ENCODE data around the gene ZNF468.
A peak's percentile ranks its signal among the peaks of the same experiment; 100 is the strongest.
"Not testable (repeated sequence)": the region's sequence is repeated elsewhere in the genome, so short reads cannot be mapped to it uniquely, and the experiment has no call there.

Gene ZNF468

DNA sequence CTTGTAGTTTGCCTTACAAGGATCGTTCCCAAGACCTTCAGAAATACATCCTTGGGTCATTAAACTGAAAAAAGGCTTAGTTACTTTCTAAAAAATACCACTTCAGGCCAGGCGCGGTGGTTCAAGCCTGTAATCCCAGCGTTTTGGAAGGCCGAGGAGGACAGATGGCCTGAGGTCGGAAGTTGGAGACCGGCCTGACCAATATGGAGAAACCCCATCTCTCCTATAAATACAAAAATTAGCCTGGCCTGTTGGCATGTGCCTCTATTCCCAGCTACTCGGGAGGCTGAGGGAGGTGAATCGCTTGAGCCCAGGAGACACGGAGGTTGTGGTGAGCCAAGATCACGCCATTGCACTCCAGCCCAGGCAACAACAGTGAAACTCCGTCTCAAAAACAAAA, 33.7 kb downstream of the ZNF468 start:
- DNase-seq: no peak

DNA sequence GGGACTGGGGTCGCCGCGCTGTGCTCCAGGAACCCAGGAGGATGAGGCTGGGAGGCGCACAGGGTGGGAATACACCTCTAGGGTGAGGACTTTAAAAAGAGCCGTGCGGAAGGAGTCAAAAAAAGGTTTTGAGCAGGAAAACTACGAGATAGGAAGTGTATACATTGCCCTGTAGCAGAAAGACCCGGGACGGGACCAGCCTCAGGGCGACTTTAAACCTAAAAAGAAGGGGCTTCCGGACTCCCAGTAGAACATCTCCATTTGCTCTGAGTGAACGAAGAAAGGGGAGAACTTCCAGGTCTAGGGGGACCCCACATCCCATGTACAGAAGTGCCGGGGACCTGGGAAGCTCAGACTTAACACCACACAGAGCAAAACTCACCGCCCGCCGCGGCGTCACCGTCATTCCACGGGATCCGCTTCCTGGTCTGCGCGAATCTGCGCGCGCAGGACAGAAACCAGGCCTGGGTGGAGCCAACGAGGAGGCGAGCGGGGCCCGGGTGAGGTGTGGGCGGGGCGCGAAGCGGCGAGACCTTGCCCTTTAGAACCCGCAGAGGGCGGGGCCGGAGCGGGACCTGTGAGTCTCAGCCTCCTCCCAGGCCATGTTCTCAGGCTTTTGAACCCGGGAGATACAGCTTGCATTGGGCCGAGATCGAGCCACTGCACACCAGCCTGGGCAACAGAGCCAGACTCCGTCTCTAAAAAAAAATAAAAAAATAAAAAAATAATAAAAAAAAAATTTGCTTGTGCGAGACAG, 36.0 kb downstream of the ZNF468 start, which contains the start of gene ZNF28:
Gene ZNF28, minus strand, starts transcription at position 430 of the 757 bp plus-strand sequence. CDS start 3,675 bp downstream, outside the sequence.
- DNase-seq: peak; percentile 40

DNA sequence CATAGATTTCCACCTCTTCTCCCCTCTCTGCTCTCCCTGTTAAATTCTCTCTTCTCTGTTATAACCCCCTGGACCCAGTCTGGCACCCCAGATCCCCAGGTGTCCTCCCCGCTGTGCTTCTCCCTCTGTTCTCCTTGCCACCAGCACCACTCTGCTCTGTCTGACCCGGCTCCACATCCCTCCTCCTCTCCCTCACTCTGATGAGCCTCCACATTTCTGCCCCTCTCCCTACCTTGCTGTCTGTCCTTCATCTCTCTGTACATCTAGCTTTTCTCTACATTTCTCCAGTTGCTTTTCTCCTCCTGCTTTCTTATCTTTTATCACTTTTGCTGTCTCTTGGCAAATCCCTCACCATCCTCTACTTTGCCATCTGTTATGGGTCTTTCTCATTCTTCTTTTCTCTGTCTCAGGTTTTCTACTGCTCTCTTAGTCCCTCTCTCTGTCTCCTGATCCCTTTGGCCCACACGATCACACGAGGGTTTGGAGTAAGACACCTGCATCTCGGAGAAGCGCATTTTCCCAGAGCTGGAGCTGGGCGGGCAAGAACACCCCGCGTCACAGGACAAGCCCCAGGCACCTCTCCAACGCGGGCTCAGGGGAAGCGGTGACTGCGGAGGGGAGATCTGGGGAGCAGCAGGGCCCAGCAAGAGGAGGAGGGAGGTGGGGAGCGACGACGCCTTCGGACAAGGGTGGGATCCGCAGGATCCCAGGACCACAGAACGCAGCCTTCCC, 36.8 kb downstream of the ZNF468 start:
- peak; percentile 5 for DNase-seq

DNA sequence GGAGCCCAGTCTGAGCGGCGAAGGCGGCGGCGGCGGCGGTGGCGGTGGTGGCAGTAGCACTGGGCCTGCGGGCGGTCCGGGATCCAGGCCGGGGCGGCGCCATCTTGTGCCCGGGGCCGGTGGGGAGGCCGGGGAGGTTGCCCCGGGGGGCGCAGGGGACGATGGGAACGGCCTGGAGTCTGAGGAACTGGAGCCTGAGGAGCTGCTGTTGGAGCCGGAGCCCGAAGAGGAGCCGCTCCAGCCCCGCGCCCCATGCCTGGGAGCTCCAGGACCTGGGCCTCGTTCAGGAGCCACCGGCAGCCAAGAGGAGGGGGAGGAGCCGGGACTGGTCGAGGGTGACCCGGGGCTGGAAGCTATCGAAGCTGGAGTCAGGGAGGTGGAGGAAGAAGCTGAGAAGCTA, 47.6 kb downstream of the ZNF468 start:
- no peak for DNase-seq

DNA sequence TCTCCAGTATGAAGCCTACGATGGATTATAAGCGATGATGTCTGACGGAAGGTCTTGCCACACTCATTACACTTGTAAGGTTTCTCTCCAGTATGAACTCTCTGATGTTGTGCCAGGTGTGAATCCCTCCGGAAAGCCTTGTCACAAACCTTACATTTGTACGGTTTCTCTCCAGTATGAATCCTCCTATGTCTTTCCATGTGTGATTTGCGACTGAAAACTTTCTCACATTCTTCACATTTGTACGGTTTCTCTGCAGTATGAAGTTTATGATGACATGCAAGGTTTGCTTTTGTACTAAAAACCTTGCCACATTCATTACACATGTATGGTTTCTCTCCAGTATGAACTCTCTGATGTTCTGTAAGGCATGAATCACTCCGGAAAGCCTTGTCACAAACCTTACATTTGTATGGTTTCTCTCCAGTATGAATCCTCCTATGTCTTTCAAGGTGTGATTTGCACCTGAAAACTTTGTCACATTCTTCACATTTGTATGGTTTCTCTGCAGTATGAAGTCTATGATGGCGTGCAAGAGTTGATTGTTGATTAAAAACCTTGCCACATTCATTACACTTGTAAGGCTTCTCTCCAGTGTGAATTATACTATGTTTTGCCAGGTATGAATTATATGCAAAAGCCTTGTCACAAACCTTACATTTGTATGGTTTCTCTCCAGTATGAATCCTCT, 57.3 kb downstream of the ZNF468 start:
- DNase-seq: not testable (repeated sequence)

DNA sequence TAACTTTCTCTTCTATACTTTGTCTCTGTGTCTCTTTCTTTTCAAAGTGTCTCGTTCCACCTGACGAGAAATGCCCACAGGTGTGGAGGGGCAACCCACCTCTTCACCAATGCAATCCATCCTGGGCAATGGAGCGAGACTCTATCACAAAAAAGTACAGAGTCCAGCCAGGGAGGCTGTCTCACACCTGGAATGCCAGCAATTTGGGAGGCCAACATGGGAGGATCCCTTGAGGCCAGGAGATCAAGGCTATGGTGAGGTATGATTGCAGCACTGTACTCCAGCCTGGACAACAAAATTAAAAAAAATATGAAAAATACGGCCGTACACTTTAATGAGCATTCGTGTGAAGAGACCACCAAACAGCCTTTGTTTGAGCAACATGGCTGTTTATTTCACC, 68.0 kb downstream of the ZNF468 start:
- DNase-seq: no peak
